Parathyroid adenoma (tissue), 2 donors: Measurements from ENCODE around the gene MIER2.
A peak's percentile ranks its signal among the peaks of the same experiment; 100 is the strongest.

Experiments
- H2AFZ ChIP-seq: fragments of 300-600 bp; sonication (generic); one replicate; pipeline ENCODE4 v1.7.0; 2017; ENCODE audit warnings: antibody characterized with exemption, mild to moderate bottlenecking
- H3K27ac ChIP-seq: fragments of 300-600 bp; sonication (generic); one replicate; pipeline ENCODE4 v1.7.0; 2017
- H3K27me3 ChIP-seq: fragments of 300-600 bp; sonication (generic); one replicate; pipeline ENCODE4 v1.7.0; 2017; ENCODE audit warnings: low read length; ENCODE audit not compliant: control insufficient read depth, insufficient read depth
- H3K36me3 ChIP-seq: fragments of 300-600 bp; sonication (generic); one replicate; pipeline ENCODE4 v1.7.0; 2017; ENCODE audit warnings: low read length; ENCODE audit not compliant: control insufficient read depth, insufficient read depth
- H3K4me1 ChIP-seq: fragments of 300-600 bp; sonication (generic); one replicate; pipeline ENCODE4 v1.7.0; 2017; ENCODE audit warnings: control low read depth
- H3K4me2 ChIP-seq: fragments of 300-600 bp; sonication (generic); one replicate; pipeline ENCODE4 v1.7.0; 2017; ENCODE audit warnings: low read length
- H3K4me3 ChIP-seq: fragments of 300-600 bp; sonication (generic); one replicate; pipeline ENCODE4 v1.7.0; 2017; ENCODE audit warnings: low read depth, low read length
- H3K79me2 ChIP-seq: fragments of 300-600 bp; sonication (generic); one replicate; pipeline ENCODE4 v1.7.0; 2017; ENCODE audit warnings: control low read depth
- H3K9ac ChIP-seq: fragments of 300-600 bp; sonication (generic); one replicate; pipeline ENCODE4 v1.7.0; 2017; ENCODE audit warnings: mild to moderate bottlenecking
- H3K9me3 ChIP-seq: fragments of 300-600 bp; sonication (generic); one replicate; pipeline ENCODE4 v1.7.0; 2017; ENCODE audit warnings: low read length; ENCODE audit not compliant: control insufficient read depth
- CTCF ChIP-seq: fragments of 300-600 bp; sonication (generic); IDR thresholded peaks from one replicate; pipeline ENCODE4 v1.7.0; 2017; ENCODE audit warnings: antibody characterized with exemption, mild to moderate bottlenecking
- donor health status: primary hyperparathyroidism.

MIER2 gene

GRCh38 chr19:310141-310651 lies 34.4 kb downstream of the MIER2 start:
- Histone ChIP-seq H3K4me1 (no peaks in the 10 kb centered on the region), H3K27me3 (no peaks in the 10 kb centered on the region), H3K36me3 (no peaks in the 10 kb centered on the region), H3K9ac (no peak overlapping the region), H3K9me3 (no peaks in the 10 kb centered on the region), H3K4me3 (no peak overlapping the region), H3K4me2 (no peak overlapping the region), H3K79me2 (peaks cover 5% of the 10 kb centered on the region), H2AFZ (no peak overlapping the region), H3K27ac (no peak overlapping the region)
- TF ChIP-seq CTCF, result no peak

- Histone ChIP-seq H3K79me2 (peaks cover 5% of the 10 kb centered on the region), H3K27ac (no peak overlapping the region), H3K27me3 (no peaks in the 10 kb centered on the region), H2AFZ (no peak overlapping the region), H3K4me2 (no peak overlapping the region), H3K36me3 (no peaks in the 10 kb centered on the region), H3K9me3 (no peaks in the 10 kb centered on the region), H3K9ac (no peak overlapping the region), H3K4me3 (no peak overlapping the region), H3K4me1 (no peaks in the 10 kb centered on the region)
- TF ChIP-seq CTCF, result no peak
These were observed 35.4 kb downstream of the MIER2 start for GRCh38 chr19:309206-309565.

- Histone ChIP-seq H3K9ac (no peak overlapping the region), H3K79me2 (peaks cover 3% of the 10 kb centered on the region), H3K4me1 (no peaks in the 10 kb centered on the region), H3K36me3 (no peaks in the 10 kb centered on the region), H3K9me3 (no peaks in the 10 kb centered on the region), H3K4me3 (no peak overlapping the region), H3K27me3 (no peaks in the 10 kb centered on the region), H3K4me2 (no peak overlapping the region), H2AFZ (no peak overlapping the region), H3K27ac (peak overlapping the region; percentile 15)
- TF ChIP-seq CTCF, result no peak
These were observed 36.0 kb downstream of the MIER2 start for GRCh38 chr19:308471-309205.

- Histone ChIP-seq H3K4me2 (no peak overlapping the region), H3K79me2 (peaks cover 3% of the 10 kb centered on the region), H3K9me3 (no peaks in the 10 kb centered on the region), H2AFZ (no peak overlapping the region), H3K27me3 (no peaks in the 10 kb centered on the region), H3K4me1 (no peaks in the 10 kb centered on the region), H3K36me3 (no peaks in the 10 kb centered on the region), H3K4me3 (no peak overlapping the region), H3K27ac (peak overlapping the region; percentile 15), H3K9ac (no peak overlapping the region)
- no peak for TF ChIP-seq CTCF
These were observed 36.7 kb downstream of the MIER2 start for GRCh38 chr19:307793-308420.
